Hippocampal formation (tissue), 2 donors: ENCODE data around the gene DIS3L2.

Experiments
- DNase-seq, 2 donors: peaks; one replicate each; lab custom pipeline; 2025; lab: John Stamatoyannopoulos, UW

Gene DIS3L2

GRCh38 chr2:231961349-231962166, at the start of gene DIS3L2:
Gene DIS3L2, plus strand, starts transcription at chr2:231961713. Its CDS starts 53,215 bp downstream, at chr2:232014928.
- DNase-seq, result peak; percentile 77 to 86

- DNase-seq, result no peak
Observed at GRCh38 chr2:231914077-231914690, 47.3 kb upstream of the DIS3L2 start.

GRCh38 chr2:231917280-231918066, 44.0 kb upstream of the DIS3L2 start:
- DNase-seq, result peak; percentile 40 to 47

- no peak for DNase-seq
Observed at GRCh38 chr2:231918501-231919330, 42.8 kb upstream of the DIS3L2 start.

GRCh38 chr2:231919341-231920035, 42.0 kb upstream of the DIS3L2 start:
- DNase-seq, result no peak

GRCh38 chr2:231920366-231920765, 41.1 kb upstream of the DIS3L2 start:
- DNase-seq, result no peak

GRCh38 chr2:231920795-231921194, 40.7 kb upstream of the DIS3L2 start:
- DNase-seq, result no peak

GRCh38 chr2:231922311-231923009, 39.1 kb upstream of the DIS3L2 start:
- no peak for DNase-seq

GRCh38 chr2:231923010-231923344, 38.5 kb upstream of the DIS3L2 start:
- DNase-seq, result no peak

- DNase-seq, result no peak
Observed at GRCh38 chr2:231923951-231924888, 37.3 kb upstream of the DIS3L2 start.

GRCh38 chr2:231924889-231925275, 36.6 kb upstream of the DIS3L2 start:
- no peak for DNase-seq

- peak; percentile 57 to 78 for DNase-seq
Observed at GRCh38 chr2:231925303-231926179, 36.0 kb upstream of the DIS3L2 start.

GRCh38 chr2:231926180-231926741, 35.3 kb upstream of the DIS3L2 start, which contains the start of gene NPPC:
Gene NPPC, minus strand, starts transcription at chr2:231926396. Its CDS starts 147 bp downstream, at chr2:231926249.
- peak; percentile 40 to 52 for DNase-seq

GRCh38 chr2:231926761-231927565, 34.5 kb upstream of the DIS3L2 start:
- DNase-seq, result peak; percentile 8 to 50

GRCh38 chr2:231927566-231927890, 34.0 kb upstream of the DIS3L2 start:
- no peak for DNase-seq

- no peak for DNase-seq
Observed at GRCh38 chr2:231928481-231928880, 33.0 kb upstream of the DIS3L2 start.
